HG02852 (cell line): ENCODE data around the gene DNAJC10.
"Not testable (repeated sequence)": the region's sequence is repeated elsewhere in the genome, so short reads cannot be mapped to it uniquely, and the experiment has no call there.

ENCODE experiments used
- ATAC-seq: cut with Tn5 transposase; IDR thresholded peaks from one replicate; pipeline ENCODE4 v1.9.1; 2021; ENCODE audit warnings: mild to moderate bottlenecking, moderate library complexity; ENCODE audit not compliant: unreplicated experiment

Gene DNAJC10

GRCh38 chr2:182724656-182725055 lies 8.6 kb downstream of the DNAJC10 start:
- ATAC-seq: no peak

- ATAC-seq: peak; percentile 46
Measured at GRCh38 chr2:182726473-182726872, 10.4 kb downstream of the DNAJC10 start.

GRCh38 chr2:182728014-182728413 lies 12.0 kb downstream of the DNAJC10 start:
- no peak for ATAC-seq

- ATAC-seq: no peak
Measured at GRCh38 chr2:182729710-182730339, 13.8 kb downstream of the DNAJC10 start.

- no peak for ATAC-seq
Measured at GRCh38 chr2:182730486-182730885, 14.4 kb downstream of the DNAJC10 start.

- no peak for ATAC-seq
Measured at GRCh38 chr2:182732736-182733135, 16.7 kb downstream of the DNAJC10 start.

- no peak for ATAC-seq
Measured at GRCh38 chr2:182733572-182733971, 17.5 kb downstream of the DNAJC10 start.

- not testable (repeated sequence) for ATAC-seq
Measured at GRCh38 chr2:182736856-182737255, 20.8 kb downstream of the DNAJC10 start.

GRCh38 chr2:182740701-182741100 lies 24.6 kb downstream of the DNAJC10 start:
- no peak for ATAC-seq

GRCh38 chr2:182741620-182742019 lies 25.6 kb downstream of the DNAJC10 start:
- ATAC-seq: no peak

GRCh38 chr2:182744490-182744889 lies 28.4 kb downstream of the DNAJC10 start:
- no peak for ATAC-seq

GRCh38 chr2:182745061-182745460 lies 29.0 kb downstream of the DNAJC10 start:
- ATAC-seq: no peak

GRCh38 chr2:182745894-182746293 lies 29.8 kb downstream of the DNAJC10 start:
- ATAC-seq: not testable (repeated sequence)

GRCh38 chr2:182754231-182754630 lies 38.2 kb downstream of the DNAJC10 start:
- no peak for ATAC-seq

GRCh38 chr2:182758379-182758778 lies 42.3 kb downstream of the DNAJC10 start:
- ATAC-seq: no peak

GRCh38 chr2:182761903-182762302 lies 45.8 kb downstream of the DNAJC10 start:
- no peak for ATAC-seq

- ATAC-seq: no peak
Measured at GRCh38 chr2:182763311-182763912, 47.4 kb downstream of the DNAJC10 start.

- ATAC-seq: no peak
Measured at GRCh38 chr2:182766626-182767025, 50.6 kb downstream of the DNAJC10 start.

- no peak for ATAC-seq
Measured at GRCh38 chr2:182767578-182767977, 51.5 kb downstream of the DNAJC10 start.

GRCh38 chr2:182768950-182769349 lies 52.9 kb downstream of the DNAJC10 start:
- not testable (repeated sequence) for ATAC-seq

- no peak for ATAC-seq
Measured at GRCh38 chr2:182779323-182779722, 63.3 kb downstream of the DNAJC10 start.

- ATAC-seq: not testable (repeated sequence)
Measured at GRCh38 chr2:182781099-182781498, 65.0 kb downstream of the DNAJC10 start.

- ATAC-seq: not testable (repeated sequence)
Measured at GRCh38 chr2:182782686-182783085, 66.6 kb downstream of the DNAJC10 start.
